Keratinocyte (primary cell): ENCODE data around the gene VRK1. TPM values are rescaled to one million over a fixed set of nuclear protein-coding genes. Genes with fewer than 3 reads are reported as not detected.

Experiments
- DNase-seq: peaks from one replicate; pipeline ENCODE4 v3.0.0-alpha.2; 2011; ENCODE audit warnings: low read depth, missing footprints, low spot score
- FAIRE-seq: peaks from 2 replicates; lab custom pipeline; 2011; peaks lifted over from hg19 to GRCh38; lab: Jason Lieb, UNC
- H2AFZ ChIP-seq: 2 replicates; pipeline ENCODE4 v1.6.0; 2012; ENCODE audit warnings: low read length, control low read depth, inconsistent platforms; ENCODE audit not compliant: control insufficient read depth
- H3K27ac ChIP-seq: 2 replicates; pipeline ENCODE4 v1.5.1; 2011; ENCODE audit warnings: low read length; ENCODE audit not compliant: control insufficient read depth, insufficient read depth
- H3K27me3 ChIP-seq: 3 replicates; pipeline ENCODE4 v1.6.0; 2011; ENCODE audit warnings: low read length; ENCODE audit not compliant: control insufficient read depth, insufficient read depth; ENCODE audit errors: extremely low read depth
- H3K36me3 ChIP-seq, 2 experiments: 2 replicates in 1 of 2; 3 replicates in 1 of 2; pipeline ENCODE4 v1.5.1; 2011; ENCODE audit warnings: low read length in 2 of 2, mild to moderate bottlenecking in 1 of 2; ENCODE audit not compliant: control insufficient read depth in 2 of 2, insufficient read depth in 2 of 2; ENCODE audit errors: extremely low read depth in 1 of 2
- H3K4me1 ChIP-seq: 3 replicates; pipeline ENCODE4 v1.5.1; 2011; ENCODE audit warnings: low read length; ENCODE audit not compliant: control insufficient read depth, insufficient read depth; ENCODE audit errors: extremely low read depth
- H3K4me2 ChIP-seq: 3 replicates; pipeline ENCODE4 v1.6.0; 2011; ENCODE audit warnings: low read depth, low read length; ENCODE audit not compliant: control insufficient read depth, insufficient read depth; ENCODE audit errors: extremely low read depth
- H3K4me3 ChIP-seq, 3 experiments: fragments of 200-600 bp in 1 of 3; sonication (generic) in 1 of 3; 2 replicates in 2 of 3; 3 replicates in 1 of 3; pipeline ENCODE4 v1.5.1; 2011 to 2016; ENCODE audit warnings: low read length in 3 of 3, mild to moderate bottlenecking in 3 of 3, control low read depth in 2 of 3, inconsistent platforms in 1 of 3, low read depth in 1 of 3, mixed read lengths in 1 of 3, mixed run types in 1 of 3, moderate library complexity in 1 of 3; ENCODE audit not compliant: control insufficient read depth in 2 of 3, insufficient read depth in 2 of 3; ENCODE audit errors: extremely low read depth in 1 of 3
- H3K79me2 ChIP-seq: 2 replicates; pipeline ENCODE4 v1.6.0; 2012; ENCODE audit warnings: low read length; ENCODE audit not compliant: control insufficient read depth, insufficient read depth
- H3K9ac ChIP-seq: 3 replicates; pipeline ENCODE4 v1.6.0; 2011; ENCODE audit warnings: low read length; ENCODE audit not compliant: control insufficient read depth, insufficient read depth; ENCODE audit errors: extremely low read depth
- H3K9me1 ChIP-seq: 3 replicates; pipeline ENCODE4 v1.6.0; 2011; ENCODE audit warnings: low read length; ENCODE audit not compliant: control insufficient read depth, insufficient read depth; ENCODE audit errors: extremely low read depth
- H3K9me3 ChIP-seq: 2 replicates; pipeline ENCODE4 v1.5.1; 2012; ENCODE audit warnings: low read depth, low read length; ENCODE audit not compliant: control insufficient read depth
- H4K20me1 ChIP-seq: 3 replicates; pipeline ENCODE4 v1.6.0; 2011; ENCODE audit warnings: low read length; ENCODE audit not compliant: control insufficient read depth, insufficient read depth; ENCODE audit errors: extremely low read depth
- CTCF ChIP-seq, 3 experiments: IDR thresholded peaks in 1 of 3; conservative IDR thresholded peaks in 1 of 3; optimal IDR thresholded peaks in 1 of 3; 2 replicates in 2 of 3; 3 replicates in 1 of 3; pipeline versions ENCODE3 to v1.5.1; 2011; ENCODE audit warnings: low read length in 3 of 3, mild to moderate bottlenecking in 3 of 3, moderate library complexity in 2 of 3, control low read depth in 1 of 3, inconsistent platforms in 1 of 3; ENCODE audit not compliant: insufficient read depth in 2 of 3; ENCODE audit errors: extremely low read depth in 1 of 3
- EZH2 ChIP-seq: IDR thresholded peaks from one replicate; pipeline ENCODE4 v1.6.1; 2012; ENCODE audit warnings: inconsistent platforms, mild to moderate bottlenecking, low read length, moderate library complexity
- dilution Hi-C: fragments of 300-500 bp; cut with MboI; formaldehyde crosslinking; loops from one replicate; pipeline ENCODE4 v1.7.0; 2020; ENCODE audit warnings: low sequenced_read_pairs; ENCODE audit not compliant: extremely low pct_ligation_motif_present
- polyA plus RNA-seq, 5 experiments: library from polyadenylated mRNA; depleted of rRNA in 3 of 5; stranded (reverse) in 3 of 5; stranded (forward) in 1 of 5; unstranded in 1 of 5; fragments of >200 nt; gene quantifications; 1 replicate in 1 of 5; 2 replicates in 3 of 5; 3 replicates in 1 of 5; pipeline versions ENCODE4 v1.2.1 to v1.2.3, GENCODE V29; 2011 to 2012; ENCODE audit warnings: missing spikeins in 2 of 5, low read depth in 1 of 5, low replicate concordance in 1 of 5

Gene VRK1
- polyA plus RNA-seq, 1 donor (not counting 4 experiments of a cell fraction or from before 2014, with no cell fraction given) = 27.1 TPM

- no peaks in the 10 kb centered on the region for H3K9me3 ChIP-seq
- dilution Hi-C loops = no loop called here
- no peaks in the 10 kb centered on the region for H3K9me1 ChIP-seq
- H4K20me1 ChIP-seq = no peaks in the 10 kb centered on the region
- FAIRE-seq = no peak
- no peak overlapping the region for H3K4me2 ChIP-seq
- no peak overlapping the region for H3K4me3 ChIP-seq
- no peaks in the 10 kb centered on the region for H3K79me2 ChIP-seq
- no peak overlapping the region for H2AFZ ChIP-seq
- TF ChIP-seq CTCF (optimal IDR thresholded peaks at IDR 0.05 in 1 of 3, IDR thresholded peaks at IDR 0.05 in 1 of 3, conservative IDR thresholded peaks at IDR 0.05 in 1 of 3; ENCODE audit: extremely low read depth in 1 of 3, insufficient read depth in 2 of 3, low read length in 3 of 3) (no peak), EZH2 (no peak)
- H3K36me3 ChIP-seq = no peaks in the 10 kb centered on the region
- no peak overlapping the region for H3K9ac ChIP-seq
- DNase-seq = no peak
- no peaks in the 10 kb centered on the region for H3K27me3 ChIP-seq
- no peaks in the 10 kb centered on the region for H3K4me1 ChIP-seq
- H3K27ac ChIP-seq = no peak overlapping the region
Measured at GRCh38 chr14:96916751-96917150, 119.6 kb downstream of the VRK1 start.

GRCh38 chr14:96917442-96917963 lies 120.3 kb downstream of the VRK1 start:
- H3K36me3 ChIP-seq = no peaks in the 10 kb centered on the region
- H3K4me3 ChIP-seq = no peak overlapping the region
- H3K9me1 ChIP-seq = no peaks in the 10 kb centered on the region
- dilution Hi-C loops = no loop called here
- no peaks in the 10 kb centered on the region for H3K79me2 ChIP-seq
- H4K20me1 ChIP-seq = no peaks in the 10 kb centered on the region
- TF ChIP-seq CTCF (optimal IDR thresholded peaks at IDR 0.05 in 1 of 3, IDR thresholded peaks at IDR 0.05 in 1 of 3, conservative IDR thresholded peaks at IDR 0.05 in 1 of 3; ENCODE audit: extremely low read depth in 1 of 3, insufficient read depth in 2 of 3, low read length in 3 of 3) (no peak), EZH2 (no peak)
- no peak overlapping the region for H3K9ac ChIP-seq
- no peak overlapping the region for H2AFZ ChIP-seq
- H3K27ac ChIP-seq = no peak overlapping the region
- no peak overlapping the region for H3K4me2 ChIP-seq
- H3K27me3 ChIP-seq = no peaks in the 10 kb centered on the region
- no peaks in the 10 kb centered on the region for H3K9me3 ChIP-seq
- DNase-seq (no peak), FAIRE-seq (no peak)
- no peaks in the 10 kb centered on the region for H3K4me1 ChIP-seq
